Tibial nerve (tissue), 4 donors: Measurements from ENCODE around the gene TERT. TPM values are rescaled to one million over a fixed set of nuclear protein-coding genes. Genes with fewer than 3 reads are reported as not detected.

Source experiments
- DNase-seq, 2 donors: peaks; one replicate each; pipeline ENCODE4 v3.0.0-alpha.2; 2019; ENCODE audit warnings: low spot score in 2 of 2
- H3K27ac ChIP-seq, 4 donors: fragments of 200-600 bp; sonication (generic) in 3 of 4; one replicate each; pipeline ENCODE4 v1.5.1; 2017 to 2019; ENCODE audit warnings: mild to moderate bottlenecking in 1 of 4
- H3K27me3 ChIP-seq, 2 donors: fragments of 200-600 bp; sonication (generic) in 1 of 2; one replicate each; pipeline versions ENCODE4 v1.5.1 to v1.6.0; 2017 to 2019
- H3K36me3 ChIP-seq, 3 donors: fragments of 200-600 bp; sonication (generic); one replicate each; pipeline ENCODE4 v1.5.1; 2018 to 2019
- H3K4me1 ChIP-seq, 4 donors: fragments of 200-600 bp; sonication (generic) in 3 of 4; one replicate each; pipeline ENCODE4 v1.5.1; 2017 to 2019
- H3K4me3 ChIP-seq, 4 donors: fragments of 200-600 bp; sonication (generic) in 3 of 4; one replicate each; pipeline ENCODE4 v1.5.1; 2017 to 2019; ENCODE audit warnings: mild to moderate bottlenecking in 1 of 4, moderate library complexity in 1 of 4
- H3K9me3 ChIP-seq, 4 donors: fragments of 200-600 bp; sonication (generic) in 3 of 4; one replicate each; pipeline ENCODE4 v1.5.1; 2017 to 2019
- EP300 ChIP-seq, 2 donors: sonication (generic); formaldehyde crosslinking; IDR thresholded peaks; one replicate each; pipeline ENCODE4 v1.6.1; 2017; ENCODE audit warnings: antibody characterized with exemption in 2 of 2, mild to moderate bottlenecking in 1 of 2
- POLR2A ChIP-seq, 2 donors: fragments of 450-650 bp; IDR thresholded peaks; one replicate each; pipeline ENCODE4 v1.6.1; 2017; ENCODE audit warnings: antibody characterized with exemption in 2 of 2, mild to moderate bottlenecking in 2 of 2, moderate library complexity in 2 of 2
- WGBS, 2 donors: methylation state at CpG; one replicate each; pipeline ENCODE4 v1.1.5; 2018; 5-methylcytosine and 5-hydroxymethylcytosine counted together
- total RNA-seq, 4 donors: library from RNA; depleted of rRNA; stranded (reverse); fragments of >200 nt; gene quantifications; one replicate each; pipeline ENCODE4 v1.1.0, GENCODE V29; 2016
- TF ChIP-seq, protein P1 (sequence below), 5 experiments: fragments of 200-600 bp in 3 of 5; fragments of 450-650 bp in 2 of 5; sonication (generic) in 3 of 5; IDR thresholded peaks; one replicate each; pipeline ENCODE4 v1.5.1; 2016 to 2019; ENCODE audit warnings: antibody characterized with exemption in 5 of 5, mild to moderate bottlenecking in 3 of 5, moderate library complexity in 2 of 5

Gene TERT
- total RNA-seq, 4 donors from 2014 or later, result not detected

DNA sequence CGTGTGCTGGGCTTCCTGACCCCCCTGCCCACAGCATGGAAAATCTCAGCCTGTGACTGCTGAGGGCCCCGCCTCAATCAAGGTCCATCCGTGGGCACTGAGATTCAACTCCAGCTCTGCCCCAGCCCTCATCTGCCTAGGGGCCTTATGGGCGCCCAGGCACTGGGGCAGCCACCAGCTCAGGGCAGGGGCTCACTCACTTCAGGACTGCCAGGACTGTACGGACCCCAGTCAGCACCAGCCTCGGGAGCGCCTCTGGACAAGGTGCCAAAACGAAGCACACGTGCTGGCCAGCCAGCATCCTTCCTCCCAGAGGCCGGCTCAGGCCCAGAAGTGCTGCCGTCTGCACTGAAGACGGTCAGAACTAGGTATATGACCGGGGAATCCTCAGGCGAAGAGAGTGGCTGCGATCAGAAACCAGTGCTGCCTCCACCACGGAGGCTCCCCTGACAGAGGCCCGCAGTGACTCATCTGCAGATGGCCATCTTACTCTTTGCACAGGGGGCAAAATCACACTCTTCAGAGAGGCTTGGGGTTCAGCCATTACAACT, 30.4 kb upstream of the TERT start:
- H3K9me3 ChIP-seq, result no peaks in the 10 kb centered on the region
- no peak for TF ChIP-seq POLR2A (IDR thresholded peaks at IDR 0.05)
- TF ChIP-seq EP300 (IDR thresholded peaks at IDR 0.05), result no peak
- peaks cover 0 to 23% (median 0%) of the 10 kb centered on the region in 4 donors for H3K4me1 ChIP-seq
- DNase-seq, result no peak
- H3K27me3 ChIP-seq, result no peaks in the 10 kb centered on the region
- WGBS, 2 donors, result 91 to 93% methylated on average over 12 to 14 of the region's 17 CpGs
- peaks cover 0 to 80% (median 22%) of the 10 kb centered on the region in 3 donors for H3K36me3 ChIP-seq
- H3K27ac ChIP-seq, result no peak overlapping the region
- no peak overlapping the region for H3K4me3 ChIP-seq

DNA sequence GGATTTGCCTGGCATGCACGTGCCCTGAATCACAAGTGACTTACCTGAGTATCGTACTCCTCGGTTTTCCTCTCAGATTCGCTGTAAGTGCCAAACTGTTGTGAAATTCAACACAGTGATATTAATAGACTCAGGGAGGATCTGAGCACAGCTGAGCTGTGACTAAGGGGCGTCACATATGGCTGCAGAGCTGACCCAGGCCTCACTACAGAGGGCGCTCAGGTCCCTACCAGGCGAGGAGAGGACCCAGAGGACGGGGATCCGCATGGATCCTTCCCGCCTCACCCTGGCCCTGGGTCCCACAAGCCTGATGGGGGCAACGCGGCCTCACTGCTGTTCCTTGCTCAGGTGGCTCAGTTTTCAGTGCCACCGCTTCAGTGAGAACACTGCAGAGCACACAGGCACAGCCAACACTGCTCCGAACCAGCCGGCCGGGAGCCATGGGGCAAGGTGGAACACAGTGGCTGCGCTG, 29.9 kb upstream of the TERT start:
- Histone ChIP-seq H3K27me3 (no peaks in the 10 kb centered on the region), H3K9me3 (no peaks in the 10 kb centered on the region), H3K4me3 (no peak overlapping the region), H3K27ac (no peak overlapping the region), H3K36me3 (peaks cover 1 to 80% (median 18%) of the 10 kb centered on the region in 3 donors), H3K4me1 (peaks cover 0 to 20% (median 0%) of the 10 kb centered on the region in 4 donors)
- 92 to 94% methylated on average over 13 to 17 of the region's 17 CpGs for WGBS, 2 donors
- TF ChIP-seq, protein P1, sequence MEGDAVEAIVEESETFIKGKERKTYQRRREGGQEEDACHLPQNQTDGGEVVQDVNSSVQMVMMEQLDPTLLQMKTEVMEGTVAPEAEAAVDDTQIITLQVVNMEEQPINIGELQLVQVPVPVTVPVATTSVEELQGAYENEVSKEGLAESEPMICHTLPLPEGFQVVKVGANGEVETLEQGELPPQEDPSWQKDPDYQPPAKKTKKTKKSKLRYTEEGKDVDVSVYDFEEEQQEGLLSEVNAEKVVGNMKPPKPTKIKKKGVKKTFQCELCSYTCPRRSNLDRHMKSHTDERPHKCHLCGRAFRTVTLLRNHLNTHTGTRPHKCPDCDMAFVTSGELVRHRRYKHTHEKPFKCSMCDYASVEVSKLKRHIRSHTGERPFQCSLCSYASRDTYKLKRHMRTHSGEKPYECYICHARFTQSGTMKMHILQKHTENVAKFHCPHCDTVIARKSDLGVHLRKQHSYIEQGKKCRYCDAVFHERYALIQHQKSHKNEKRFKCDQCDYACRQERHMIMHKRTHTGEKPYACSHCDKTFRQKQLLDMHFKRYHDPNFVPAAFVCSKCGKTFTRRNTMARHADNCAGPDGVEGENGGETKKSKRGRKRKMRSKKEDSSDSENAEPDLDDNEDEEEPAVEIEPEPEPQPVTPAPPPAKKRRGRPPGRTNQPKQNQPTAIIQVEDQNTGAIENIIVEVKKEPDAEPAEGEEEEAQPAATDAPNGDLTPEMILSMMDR (IDR thresholded peaks at IDR 0.05), result no peak
- no peak for TF ChIP-seq EP300 (IDR thresholded peaks at IDR 0.05)
- TF ChIP-seq POLR2A (IDR thresholded peaks at IDR 0.05), result no peak
- DNase-seq, result no peak

DNA sequence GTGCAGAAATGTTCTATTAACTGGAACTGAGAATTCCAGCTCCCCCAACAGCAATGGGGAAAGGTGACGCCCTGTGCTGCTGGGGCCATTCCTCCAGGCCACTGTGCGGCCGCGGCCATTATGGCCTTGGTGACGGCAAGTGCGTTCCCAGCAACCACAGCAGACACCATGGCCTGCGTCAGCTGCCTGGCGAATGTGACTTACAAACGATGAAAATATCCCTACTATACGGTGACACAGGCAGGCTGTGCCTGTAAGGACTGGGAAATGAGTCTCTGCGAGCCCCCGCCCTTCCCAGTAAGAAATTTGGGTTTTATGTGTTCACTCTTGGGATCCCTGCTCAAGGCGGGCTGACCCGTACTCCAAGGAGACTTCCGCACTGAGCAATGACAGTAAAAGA, 29.4 kb upstream of the TERT start:
- H3K4me3 ChIP-seq, result no peak overlapping the region
- H3K27me3 ChIP-seq, result no peaks in the 10 kb centered on the region
- H3K4me1 ChIP-seq, result peaks cover 0 to 20% (median 0%) of the 10 kb centered on the region in 4 donors
- TF ChIP-seq EP300 (IDR thresholded peaks at IDR 0.05), result no peak
- TF ChIP-seq, protein P1 (IDR thresholded peaks at IDR 0.05), result no peak
- 93 to 98% methylated on average over 15 of the region's 15 CpGs for WGBS, 2 donors
- H3K36me3 ChIP-seq, result peaks cover 4 to 81% (median 18%) of the 10 kb centered on the region in 3 donors
- H3K27ac ChIP-seq, result no peak overlapping the region
- H3K9me3 ChIP-seq, result no peaks in the 10 kb centered on the region
- no peak for DNase-seq

DNA sequence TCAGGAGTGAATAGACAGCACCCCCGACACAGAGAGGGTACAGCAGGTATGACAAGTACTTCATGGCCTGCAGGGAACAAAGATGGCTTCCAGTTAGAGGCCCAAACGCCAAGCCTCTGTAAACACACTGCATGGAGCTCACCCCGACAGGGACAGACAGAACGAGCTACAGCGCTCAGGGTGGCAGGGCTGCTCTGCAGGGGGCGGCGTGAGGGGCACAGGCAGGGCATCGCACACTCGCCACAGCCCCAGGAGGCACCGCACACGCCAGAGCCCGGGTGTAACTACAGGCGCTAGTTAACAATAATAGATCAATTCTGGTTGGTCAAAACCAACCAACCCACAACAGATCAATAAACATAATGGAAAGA, 28.9 kb upstream of the TERT start:
- Histone ChIP-seq H3K9me3 (no peaks in the 10 kb centered on the region), H3K4me3 (no peak overlapping the region), H3K36me3 (peaks cover 4 to 81% (median 21%) of the 10 kb centered on the region in 3 donors), H3K4me1 (peaks cover 0 to 15% (median 0%) of the 10 kb centered on the region in 4 donors), H3K27ac (no peak overlapping the region), H3K27me3 (no peaks in the 10 kb centered on the region)
- no peak for DNase-seq
- TF ChIP-seq, protein P1 (IDR thresholded peaks at IDR 0.05), result no peak
- no peak for TF ChIP-seq POLR2A (IDR thresholded peaks at IDR 0.05)
- TF ChIP-seq EP300 (IDR thresholded peaks at IDR 0.05), result no peak
- WGBS, 2 donors, result 86 to 99% methylated on average over 13 of the region's 13 CpGs

DNA sequence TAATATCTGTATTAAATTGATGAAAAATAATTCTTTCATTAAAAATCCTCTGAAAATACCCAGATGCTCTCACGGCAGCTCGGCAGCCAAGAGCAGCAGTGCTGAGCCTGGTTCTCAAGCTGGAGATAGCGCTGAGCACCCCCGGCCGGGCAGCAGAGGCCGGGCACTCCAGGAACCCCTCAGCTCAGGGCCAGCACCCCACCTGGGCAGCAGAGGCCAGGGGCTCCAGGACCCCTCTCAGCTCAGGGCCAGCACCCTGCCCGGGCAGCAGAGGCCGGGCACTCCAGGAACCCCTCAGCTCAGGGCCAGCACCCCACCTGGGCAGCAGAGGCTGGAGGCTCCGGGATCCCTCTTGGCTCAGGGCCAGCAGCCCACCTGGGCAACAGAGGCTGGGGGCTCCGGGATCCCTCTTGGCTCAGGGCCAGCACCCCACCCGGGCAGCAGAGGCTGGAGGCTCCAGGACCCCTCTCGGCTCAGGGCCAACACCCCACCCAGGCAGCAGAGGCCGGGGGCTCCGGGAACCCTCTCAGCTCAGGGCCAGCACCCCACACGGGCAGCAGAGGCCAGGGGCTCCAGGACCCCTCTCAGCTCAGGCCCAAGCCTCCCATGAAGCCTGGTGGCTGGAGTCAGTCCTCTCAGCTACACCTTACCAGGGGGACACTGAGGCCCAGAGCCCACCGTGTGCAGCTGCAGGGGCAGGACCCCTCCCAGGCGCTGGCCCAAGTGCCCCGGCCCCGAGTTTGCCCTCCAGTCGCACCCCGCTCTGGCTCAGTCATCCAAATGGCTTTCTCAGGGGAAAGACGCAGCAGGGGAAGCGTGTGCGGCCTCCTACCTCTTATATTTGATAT, 28.3 kb upstream of the TERT start:
- H3K27ac ChIP-seq, result no peak overlapping the region
- TF ChIP-seq, protein P1 (IDR thresholded peaks at IDR 0.05), result no peak
- TF ChIP-seq EP300 (IDR thresholded peaks at IDR 0.05) (no peak), POLR2A (IDR thresholded peaks at IDR 0.05) (no peak)
- H3K4me1 ChIP-seq, result peaks cover 0 to 12% (median 0%) of the 10 kb centered on the region in 4 donors
- H3K27me3 ChIP-seq, result no peaks in the 10 kb centered on the region
- WGBS, 2 donors, result 87 to 89% methylated on average over 16 to 22 of the region's 24 CpGs
- peaks cover 4 to 84% (median 27%) of the 10 kb centered on the region in 3 donors for H3K36me3 ChIP-seq
- H3K9me3 ChIP-seq, result no peaks in the 10 kb centered on the region
- no peak for DNase-seq
- H3K4me3 ChIP-seq, result no peak overlapping the region
